Measurements from ENCODE around the gene UBL4A. TPM values are rescaled to one million over a fixed set of nuclear protein-coding genes. Genes with fewer than 3 reads are reported as not detected.

The UBL4A gene
- total RNA-seq, 1 experiment from 2014 or later = 37.4 TPM

GRCh38 chrX:154530286-154530685 is 43.9 kb upstream of the UBL4A start:
- no peaks in the 10 kb centered on the region for H4K20me1 ChIP-seq (ENCODE audit: insufficient read depth)
- no peaks in the 10 kb centered on the region for H3K27me3 ChIP-seq (ENCODE audit: insufficient read depth, low read length)
- BruUV-seq (replicated peaks) = no TSS peak
- TF ChIP-seq CEBPB (IDR thresholded peaks at IDR 0.05; ENCODE audit: low read depth) = no peak
- TF ChIP-seq RAD21 (IDR thresholded peaks at IDR 0.05; ENCODE audit: low read depth) = no peak
- no peak for TF ChIP-seq REST (IDR thresholded peaks at IDR 0.05; ENCODE audit: low read depth)
- no peak for TF ChIP-seq JUND (IDR thresholded peaks at IDR 0.05)
- TF ChIP-seq POLR2AphosphoS5 (IDR thresholded peaks at IDR 0.05; ENCODE audit: low read depth, low read length) = no peak
- no peak for TF ChIP-seq EZH2 (IDR thresholded peaks at IDR 0.05)
- TF ChIP-seq SP1 (IDR thresholded peaks at IDR 0.05; ENCODE audit: low read depth) = no peak
- no peak for TF ChIP-seq ELF1 (IDR thresholded peaks at IDR 0.05; ENCODE audit: borderline replicate concordance, low read depth)
- no peak for TF ChIP-seq YY1 (IDR thresholded peaks at IDR 0.05; ENCODE audit: extremely low read depth, insufficient replicate concordance, low read depth, low read length)
- TF ChIP-seq ZBTB33 (IDR thresholded peaks at IDR 0.05; ENCODE audit: extremely low read depth, insufficient replicate concordance, low read length) = no peak
- TF ChIP-seq ZFX (IDR thresholded peaks at IDR 0.05) = no peak
- no peak for TF ChIP-seq ATF3 (IDR thresholded peaks at IDR 0.05)
- TF ChIP-seq ZNF274 (IDR thresholded peaks at IDR 0.05; ENCODE audit: low read depth, low read length) = no peak
- TF ChIP-seq MAX (IDR thresholded peaks at IDR 0.05) = no peak
- TF ChIP-seq EGR1 (IDR thresholded peaks at IDR 0.05; ENCODE audit: low read depth) = no peak
- no peak for TF ChIP-seq CBX3 (IDR thresholded peaks at IDR 0.05; ENCODE audit: low read depth)
- no peak for TF ChIP-seq TCF7L2 (IDR thresholded peaks at IDR 0.05; ENCODE audit: borderline replicate concordance, extremely low read depth, insufficient read depth, insufficient read length)
- no peak for TF ChIP-seq SIN3A (IDR thresholded peaks at IDR 0.05; ENCODE audit: low read depth)
- H3K79me2 ChIP-seq (ENCODE audit: insufficient read depth, low read length) = no peaks in the 10 kb centered on the region
- H3K9me2 ChIP-seq (ENCODE audit: insufficient read depth) = no peaks in the 10 kb centered on the region
- POLR2A ChIA-PET = no interaction called here
- H3K4me1 ChIP-seq (ENCODE audit: control insufficient read depth in 1 of 2, insufficient read depth in 2 of 2, low read length in 2 of 2) = peaks cover 8 to 16% of the 10 kb centered on the region in 2 experiments
- no peak overlapping the region for H3K4me3 ChIP-seq (replicated peaks in 1 of 2; ENCODE audit: low read depth in 1 of 2, low read length in 2 of 2)
- CTCF ChIA-PET = no interaction called here
- H3K9ac ChIP-seq (ENCODE audit: low read length) = no peak overlapping the region
- no peak overlapping the region for H2AFZ ChIP-seq (ENCODE audit: low read depth, low read length, poor library complexity, severe bottlenecking)
- H3K9me3 ChIP-seq (ENCODE audit: control insufficient read depth in 1 of 2, insufficient read depth in 1 of 2, low read depth in 1 of 2, low read length in 2 of 2) = no peaks in the 10 kb centered on the region
- no peak overlapping the region for H3K27ac ChIP-seq (ENCODE audit: low read depth, low read length)
- H3K36me3 ChIP-seq (ENCODE audit: control insufficient read depth in 1 of 2, insufficient read depth in 2 of 2, low read length in 2 of 2) = peaks cover 2 to 15% of the 10 kb centered on the region in 2 experiments; a peak in 3 of 4 replicates
- no peak overlapping the region for H3K4me2 ChIP-seq (ENCODE audit: low read length)
- DNase-seq (ENCODE audit: low read depth, low spot score) = no peak
- no peak for ATAC-seq
- RAD21 ChIA-PET (ENCODE audit: low non-redundant PET in 1 of 2, low total read pairs in 2 of 2, uncharacterized antibody in 2 of 2, unreplicated experiment in 2 of 2) = no interaction called here
- intact Hi-C loops (cut with micrococcal nuclease) = no loop called here
